Measurements from ENCODE around the gene GOLGA1. TPM values are rescaled to one million over a fixed set of nuclear protein-coding genes. Genes with fewer than 3 reads are reported as not detected.

The GOLGA1 gene
- total and polyA plus RNA-seq, 9 of the 15 experiments (the other 6 are each of a cell fraction or from before 2014, with no cell fraction given), result 2.9 to 15.9 (median 8.5) TPM

GRCh38 chr9:124940894-124941678, at the start of gene GOLGA1 (continued):
- TF ChIP-seq ZNF318 (IDR thresholded peaks at IDR 0.05; ENCODE audit: borderline replicate concordance in 1 of 2, low read depth in 1 of 2) (no peak), HDAC2 (IDR thresholded peaks at IDR 0.05) (no peak), NCOA6 (IDR thresholded peaks at IDR 0.05) (no peak), MLX (CRISPR knock-in tag; conservative IDR thresholded peaks at IDR 0.05) (no peak), ZNF57 (CRISPR knock-in tag; IDR thresholded peaks at IDR 0.05) (no peak), NR2C1 (IDR thresholded peaks at IDR 0.05) (peak; percentile 96), NR2C1 (tag; IDR thresholded peaks at IDR 0.05) (peak; percentile 98), RNF2 (IDR thresholded peaks at IDR 0.05) (0 out of 2 replicates have a peak, but pooled peaks have one; percentile 49), GATAD2A (IDR thresholded peaks at IDR 0.05) (peak; percentile 69; the same call in 1 of the 2 replicates), LCOR (CRISPR knock-in tag; IDR thresholded peaks at IDR 0.05) (0 out of 2 replicates have a peak, but pooled peaks have one; percentile 39), E2F4 (CRISPR knock-in tag; IDR thresholded peaks at IDR 0.05; ENCODE audit: low read depth) (no peak), ZNF764 (CRISPR knock-in tag; IDR thresholded peaks at IDR 0.05; ENCODE audit: low read depth) (no peak), HLTF (IDR thresholded peaks at IDR 0.05) (no peak), HMG20B (CRISPR knock-in tag; IDR thresholded peaks at IDR 0.05) (no peak; the same call in 1 of the 2 replicates), ZC3H4 (CRISPR knock-in tag; IDR thresholded peaks at IDR 0.05; ENCODE audit: borderline replicate concordance) (no peak), TCF3 (CRISPR knock-in tag; IDR thresholded peaks at IDR 0.05) (no peak; the same call in 1 of the 2 replicates), MTF1 (CRISPR knock-in tag; IDR thresholded peaks at IDR 0.05; ENCODE audit: borderline replicate concordance) (no peak), ZNF133 (CRISPR knock-in tag; IDR thresholded peaks at IDR 0.05) (no peak), ZNF253 (CRISPR knock-in tag; conservative IDR thresholded peaks at IDR 0.05) (no peak), PHF21A (IDR thresholded peaks at IDR 0.05; ENCODE audit: borderline replicate concordance, low read depth) (peak; percentile 63; the same call in 1 of the 2 replicates)
